ENCODE measurements around the gene FGF9. TPM values are rescaled to one million over a fixed set of nuclear protein-coding genes. Genes with fewer than 3 reads are reported as not detected.

The FGF9 gene
- total RNA-seq = under 0.01 and 0.79 TPM in 2 replicates

GRCh38 chr13:21670883-21671619 is at the start of gene FGF9:
Gene FGF9, plus strand, starts transcription at chr13:21671073. Its CDS starts 840 bp downstream, at chr13:21671913.
- DNase-seq (ENCODE audit: low read depth) = peak; percentile 68
- H3K27me3 ChIP-seq (ENCODE audit: control insufficient read depth, insufficient read depth, low read length) = peaks cover 11% of the 10 kb centered on the region
- peak within 1 kb of the TSS; percentile 42 for H3K4me3 ChIP-seq (ENCODE audit: low read depth, low read length)
- peak; percentile 28 for TF ChIP-seq CTCF (IDR thresholded peaks at IDR 0.05; ENCODE audit: insufficient read depth, low read length, severe bottlenecking)
- FAIRE-seq = no peak
- no peaks in the 10 kb centered on the region for H3K36me3 ChIP-seq (ENCODE audit: control insufficient read depth, insufficient read depth, low read length)

- DNase-seq (ENCODE audit: low read depth) (peak; percentile 65), FAIRE-seq (no peak)
- TF ChIP-seq CTCF (IDR thresholded peaks at IDR 0.05; ENCODE audit: insufficient read depth, low read length, severe bottlenecking) = peak; percentile 59
- no peaks in the 10 kb centered on the region for H3K27me3 ChIP-seq (ENCODE audit: control insufficient read depth, insufficient read depth, low read length)
- H3K36me3 ChIP-seq (ENCODE audit: control insufficient read depth, insufficient read depth, low read length) = no peaks in the 10 kb centered on the region
- no peak overlapping the region for H3K4me3 ChIP-seq (ENCODE audit: low read depth, low read length)
These were observed 45.5 kb upstream of the FGF9 start for GRCh38 chr13:21625366-21625765.

- TF ChIP-seq CTCF (IDR thresholded peaks at IDR 0.05; ENCODE audit: insufficient read depth, low read length, severe bottlenecking) = no peak
- no peaks in the 10 kb centered on the region for H3K27me3 ChIP-seq (ENCODE audit: control insufficient read depth, insufficient read depth, low read length)
- no peaks in the 10 kb centered on the region for H3K36me3 ChIP-seq (ENCODE audit: control insufficient read depth, insufficient read depth, low read length)
- DNase-seq (ENCODE audit: low read depth) (no peak), FAIRE-seq (no peak)
- H3K4me3 ChIP-seq (ENCODE audit: low read depth, low read length) = no peak overlapping the region
These were observed 38.7 kb upstream of the FGF9 start for GRCh38 chr13:21632196-21632595.

GRCh38 chr13:21636656-21637055 is 34.2 kb upstream of the FGF9 start:
- TF ChIP-seq CTCF (IDR thresholded peaks at IDR 0.05; ENCODE audit: insufficient read depth, low read length, severe bottlenecking) = no peak
- Histone ChIP-seq H3K36me3 (ENCODE audit: control insufficient read depth, insufficient read depth, low read length) (no peaks in the 10 kb centered on the region), H3K27me3 (ENCODE audit: control insufficient read depth, insufficient read depth, low read length) (no peaks in the 10 kb centered on the region), H3K4me3 (ENCODE audit: low read depth, low read length) (no peak overlapping the region)
- DNase-seq (ENCODE audit: low read depth) (no peak), FAIRE-seq (no peak)

- no peak for TF ChIP-seq CTCF (IDR thresholded peaks at IDR 0.05; ENCODE audit: insufficient read depth, low read length, severe bottlenecking)
- Histone ChIP-seq H3K27me3 (ENCODE audit: control insufficient read depth, insufficient read depth, low read length) (no peaks in the 10 kb centered on the region), H3K4me3 (ENCODE audit: low read depth, low read length) (no peak overlapping the region), H3K36me3 (ENCODE audit: control insufficient read depth, insufficient read depth, low read length) (no peaks in the 10 kb centered on the region)
- DNase-seq (ENCODE audit: low read depth) = peak; percentile 98
- FAIRE-seq = peak; percentile 93
These were observed 33.6 kb upstream of the FGF9 start for GRCh38 chr13:21637296-21637695.

Measured in bronchial epithelial cell (primary cell).